ENCODE data around the gene QSOX1.

- TF ChIP-seq, protein P1, sequence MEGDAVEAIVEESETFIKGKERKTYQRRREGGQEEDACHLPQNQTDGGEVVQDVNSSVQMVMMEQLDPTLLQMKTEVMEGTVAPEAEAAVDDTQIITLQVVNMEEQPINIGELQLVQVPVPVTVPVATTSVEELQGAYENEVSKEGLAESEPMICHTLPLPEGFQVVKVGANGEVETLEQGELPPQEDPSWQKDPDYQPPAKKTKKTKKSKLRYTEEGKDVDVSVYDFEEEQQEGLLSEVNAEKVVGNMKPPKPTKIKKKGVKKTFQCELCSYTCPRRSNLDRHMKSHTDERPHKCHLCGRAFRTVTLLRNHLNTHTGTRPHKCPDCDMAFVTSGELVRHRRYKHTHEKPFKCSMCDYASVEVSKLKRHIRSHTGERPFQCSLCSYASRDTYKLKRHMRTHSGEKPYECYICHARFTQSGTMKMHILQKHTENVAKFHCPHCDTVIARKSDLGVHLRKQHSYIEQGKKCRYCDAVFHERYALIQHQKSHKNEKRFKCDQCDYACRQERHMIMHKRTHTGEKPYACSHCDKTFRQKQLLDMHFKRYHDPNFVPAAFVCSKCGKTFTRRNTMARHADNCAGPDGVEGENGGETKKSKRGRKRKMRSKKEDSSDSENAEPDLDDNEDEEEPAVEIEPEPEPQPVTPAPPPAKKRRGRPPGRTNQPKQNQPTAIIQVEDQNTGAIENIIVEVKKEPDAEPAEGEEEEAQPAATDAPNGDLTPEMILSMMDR (conservative IDR thresholded peaks at IDR 0.05; ENCODE audit: low read depth, low read length): no peak
- no peak for TF ChIP-seq EZH2 (IDR thresholded peaks at IDR 0.05; ENCODE audit: low read length, unreplicated experiment)
Observed at GRCh38 chr1:180112984-180113647, 41.6 kb upstream of the QSOX1 start.

Data from PC-3 (cell line).